ENCODE measurements around the gene ZC3H18.

ZC3H18 gene

DNA sequence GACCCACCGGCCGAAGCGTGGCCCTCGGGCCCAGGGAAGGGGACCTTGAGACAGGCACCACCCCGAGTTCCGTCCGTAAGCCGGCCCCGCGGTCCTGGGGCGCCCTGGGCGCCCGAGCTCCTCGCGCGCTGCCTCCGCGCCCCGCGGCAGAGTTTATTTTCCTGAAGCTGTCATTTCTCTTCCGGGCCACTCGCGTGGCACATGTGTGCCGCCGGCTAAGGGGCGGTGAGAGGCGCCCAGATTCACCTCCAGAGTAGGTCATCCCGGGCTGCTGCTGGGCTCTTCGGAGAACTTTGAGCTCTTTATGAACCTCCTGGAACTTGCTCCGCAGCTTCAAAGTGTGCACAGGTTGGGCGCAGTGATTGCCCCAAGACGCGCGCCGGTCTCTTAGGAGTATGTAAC lies 489 bp downstream of the ZC3H18 start:
- peak overlapping the region; percentile 81 for H3K4me3 ChIP-seq (ENCODE audit: low read length)
- no peak for DNase-seq (ENCODE audit: low read depth)
- TF ChIP-seq, protein P1, sequence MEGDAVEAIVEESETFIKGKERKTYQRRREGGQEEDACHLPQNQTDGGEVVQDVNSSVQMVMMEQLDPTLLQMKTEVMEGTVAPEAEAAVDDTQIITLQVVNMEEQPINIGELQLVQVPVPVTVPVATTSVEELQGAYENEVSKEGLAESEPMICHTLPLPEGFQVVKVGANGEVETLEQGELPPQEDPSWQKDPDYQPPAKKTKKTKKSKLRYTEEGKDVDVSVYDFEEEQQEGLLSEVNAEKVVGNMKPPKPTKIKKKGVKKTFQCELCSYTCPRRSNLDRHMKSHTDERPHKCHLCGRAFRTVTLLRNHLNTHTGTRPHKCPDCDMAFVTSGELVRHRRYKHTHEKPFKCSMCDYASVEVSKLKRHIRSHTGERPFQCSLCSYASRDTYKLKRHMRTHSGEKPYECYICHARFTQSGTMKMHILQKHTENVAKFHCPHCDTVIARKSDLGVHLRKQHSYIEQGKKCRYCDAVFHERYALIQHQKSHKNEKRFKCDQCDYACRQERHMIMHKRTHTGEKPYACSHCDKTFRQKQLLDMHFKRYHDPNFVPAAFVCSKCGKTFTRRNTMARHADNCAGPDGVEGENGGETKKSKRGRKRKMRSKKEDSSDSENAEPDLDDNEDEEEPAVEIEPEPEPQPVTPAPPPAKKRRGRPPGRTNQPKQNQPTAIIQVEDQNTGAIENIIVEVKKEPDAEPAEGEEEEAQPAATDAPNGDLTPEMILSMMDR (conservative IDR thresholded peaks at IDR 0.05; ENCODE audit: low read length), result no peak

DNA sequence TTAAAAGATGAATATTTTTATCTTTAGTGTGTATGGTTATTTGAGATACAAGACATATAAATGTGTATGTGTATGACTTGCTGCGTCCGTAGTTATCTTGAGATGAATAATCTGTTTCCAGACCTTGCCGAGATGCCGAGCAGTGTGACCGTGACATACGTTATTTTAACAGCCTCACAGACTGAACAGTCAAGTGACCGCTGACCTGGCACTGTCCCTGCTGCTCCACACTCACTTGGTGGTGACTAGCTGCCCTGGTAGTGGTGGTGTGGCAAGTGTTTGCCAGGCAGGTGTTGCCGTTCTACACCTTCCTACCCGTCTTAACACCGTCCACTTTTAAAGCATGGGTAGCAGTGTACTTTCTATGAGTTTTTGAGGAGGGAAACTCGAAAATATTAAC lies 5.0 kb downstream of the ZC3H18 start:
- DNase-seq (ENCODE audit: low read depth), result no peak
- TF ChIP-seq, protein P1 (conservative IDR thresholded peaks at IDR 0.05; ENCODE audit: low read length), result no peak
- H3K4me3 ChIP-seq (ENCODE audit: low read length), result no peak overlapping the region

DNA sequence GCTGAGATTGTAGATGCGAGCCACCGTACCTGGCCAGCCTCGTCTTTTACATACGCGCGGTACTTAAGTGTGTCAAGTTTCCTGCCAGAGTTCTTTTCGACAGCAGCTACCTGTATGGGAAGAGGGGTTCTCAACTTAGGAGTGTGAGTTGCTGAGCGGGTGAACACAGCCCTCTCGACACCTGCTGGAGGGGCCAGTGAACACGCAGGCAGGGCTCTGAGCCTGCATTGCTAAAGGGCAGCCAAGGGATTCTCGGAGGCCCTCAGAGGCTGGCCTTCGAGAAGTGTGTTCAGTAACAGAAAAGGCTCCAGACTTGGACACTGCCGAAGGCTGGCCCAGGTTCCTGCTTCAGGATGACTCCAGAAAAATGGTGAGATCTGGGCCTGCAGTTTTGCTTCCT lies 6.1 kb downstream of the ZC3H18 start:
- TF ChIP-seq, protein P1 (conservative IDR thresholded peaks at IDR 0.05; ENCODE audit: low read length), result no peak
- no peak for DNase-seq (ENCODE audit: low read depth)
- no peak overlapping the region for H3K4me3 ChIP-seq (ENCODE audit: low read length)

DNA sequence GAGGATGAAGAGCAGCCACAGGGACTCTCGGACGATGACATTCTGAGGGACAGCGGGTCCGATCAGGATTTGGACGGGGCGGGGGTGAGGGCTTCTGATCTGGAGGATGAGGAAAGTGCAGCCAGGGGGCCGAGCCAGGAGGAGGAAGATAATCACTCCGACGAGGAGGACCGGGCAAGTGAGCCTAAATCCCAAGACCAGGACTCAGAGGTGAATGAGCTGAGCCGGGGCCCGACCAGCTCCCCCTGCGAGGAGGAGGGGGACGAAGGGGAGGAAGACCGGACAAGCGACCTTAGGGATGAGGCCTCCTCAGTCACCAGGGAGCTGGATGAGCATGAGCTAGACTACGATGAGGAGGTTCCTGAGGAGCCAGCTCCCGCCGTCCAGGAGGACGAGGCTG lies 7.0 kb downstream of the ZC3H18 start:
- no peak overlapping the region for H3K4me3 ChIP-seq (ENCODE audit: low read length)
- TF ChIP-seq, protein P1 (conservative IDR thresholded peaks at IDR 0.05; ENCODE audit: low read length), result no peak
- DNase-seq (ENCODE audit: low read depth), result no peak

DNA sequence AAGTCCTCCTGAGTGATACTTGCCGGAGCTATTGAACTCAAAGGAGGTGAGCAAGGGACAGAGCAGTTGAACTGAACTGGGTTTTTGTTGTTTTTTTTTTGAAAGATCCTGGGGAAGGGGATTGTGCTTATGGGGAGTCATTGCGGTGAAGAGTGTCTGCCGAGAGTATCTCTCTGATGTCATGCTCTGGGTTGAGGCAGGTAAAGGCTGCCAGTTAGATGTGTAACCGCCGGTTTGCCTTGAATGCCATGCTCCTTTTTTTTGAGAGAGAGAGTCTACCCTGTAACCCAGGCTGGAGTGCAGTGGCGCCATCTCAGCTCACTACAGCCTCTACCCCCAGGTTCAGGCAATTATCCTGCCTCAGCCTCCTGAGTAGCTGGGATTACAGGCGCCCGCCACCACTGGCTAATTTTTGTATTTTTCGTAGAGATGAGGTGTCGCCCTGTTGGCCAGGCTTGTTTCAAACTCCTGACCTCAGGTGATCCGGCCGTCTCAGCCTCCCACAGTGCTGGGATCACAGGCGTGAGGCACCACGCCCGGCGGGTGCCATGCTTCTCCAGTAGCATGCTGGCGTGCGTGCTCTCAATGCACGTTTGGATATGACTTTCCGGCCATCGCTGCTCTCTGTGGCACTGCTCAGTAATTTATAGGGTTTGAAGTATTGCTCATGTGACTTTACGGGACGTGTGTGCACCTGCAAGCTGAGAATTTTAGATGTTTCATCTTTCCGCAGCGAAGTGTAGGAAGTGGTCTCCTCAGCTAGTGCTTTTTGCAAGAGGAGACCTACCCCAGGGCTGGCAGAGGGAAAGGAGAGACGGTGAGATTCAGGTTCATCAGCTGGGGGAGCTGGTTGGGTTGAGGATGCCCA lies 8.5 kb downstream of the ZC3H18 start:
- TF ChIP-seq, protein P1 (conservative IDR thresholded peaks at IDR 0.05; ENCODE audit: low read length), result no peak
- H3K4me3 ChIP-seq (ENCODE audit: low read length), result no peak overlapping the region
- no peak for DNase-seq (ENCODE audit: low read depth)

DNA sequence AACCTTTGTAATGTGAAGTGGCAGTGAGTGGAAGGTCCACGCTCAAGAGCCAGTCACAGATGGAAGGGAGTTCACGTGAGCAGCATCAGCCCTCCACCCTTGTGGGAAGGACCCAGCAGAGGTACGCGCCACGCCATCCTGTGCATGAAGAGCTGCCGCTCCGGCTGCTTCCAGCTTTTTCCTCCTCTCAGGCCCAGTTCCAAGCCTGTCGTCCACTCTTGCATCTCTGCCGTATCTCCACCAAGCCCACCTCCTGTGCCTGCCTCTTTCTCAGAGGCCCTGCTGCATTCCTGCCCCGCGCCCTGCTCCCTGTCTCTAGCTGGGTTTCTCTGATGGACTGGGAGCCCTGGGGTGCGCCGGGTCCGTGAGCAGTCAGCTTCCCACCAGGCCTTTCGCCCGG lies 10.2 kb downstream of the ZC3H18 start:
- no peak for DNase-seq (ENCODE audit: low read depth)
- TF ChIP-seq, protein P1 (conservative IDR thresholded peaks at IDR 0.05; ENCODE audit: low read length), result no peak
- H3K4me3 ChIP-seq (ENCODE audit: low read length), result no peak overlapping the region

DNA sequence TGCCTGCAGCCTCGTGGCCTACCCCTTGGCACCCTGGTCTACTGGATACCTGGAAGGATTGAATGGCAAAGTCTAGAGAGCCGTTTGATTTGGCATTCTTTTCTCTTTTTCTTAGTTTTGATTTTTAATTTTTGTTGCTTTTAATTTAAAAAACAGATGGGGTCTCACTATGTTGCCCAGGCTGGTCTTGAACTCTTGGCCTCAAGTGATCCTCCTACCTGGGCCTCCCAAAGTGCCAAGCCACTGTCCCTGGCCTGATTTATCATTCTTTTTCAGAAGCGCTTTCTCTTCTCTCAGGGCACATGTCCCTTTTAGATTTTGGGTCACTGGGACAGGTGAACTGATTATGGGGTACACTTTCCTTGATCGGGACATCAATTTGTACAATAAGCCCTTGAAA lies 10.8 kb downstream of the ZC3H18 start:
- TF ChIP-seq, protein P1 (conservative IDR thresholded peaks at IDR 0.05; ENCODE audit: low read length), result no peak
- no peak overlapping the region for H3K4me3 ChIP-seq (ENCODE audit: low read length)
- no peak for DNase-seq (ENCODE audit: low read depth)
